NCI-H2171 treated with DMSO at 0.1 percent for 48 hours (cell line): ENCODE measurements around the gene C2CD2.
"Not testable (repeated sequence)": the region's sequence is repeated elsewhere in the genome, so short reads cannot be mapped to it uniquely, and the experiment has no call there.

Experiments used
- DNase-seq: peaks from one replicate; lab custom pipeline; 2025; lab: John Stamatoyannopoulos, UW

C2CD2 gene

GRCh38 chr21:41957991-41958766 lies 4.4 kb upstream of the C2CD2 start:
- DNase-seq = peak; percentile 82

DNA sequence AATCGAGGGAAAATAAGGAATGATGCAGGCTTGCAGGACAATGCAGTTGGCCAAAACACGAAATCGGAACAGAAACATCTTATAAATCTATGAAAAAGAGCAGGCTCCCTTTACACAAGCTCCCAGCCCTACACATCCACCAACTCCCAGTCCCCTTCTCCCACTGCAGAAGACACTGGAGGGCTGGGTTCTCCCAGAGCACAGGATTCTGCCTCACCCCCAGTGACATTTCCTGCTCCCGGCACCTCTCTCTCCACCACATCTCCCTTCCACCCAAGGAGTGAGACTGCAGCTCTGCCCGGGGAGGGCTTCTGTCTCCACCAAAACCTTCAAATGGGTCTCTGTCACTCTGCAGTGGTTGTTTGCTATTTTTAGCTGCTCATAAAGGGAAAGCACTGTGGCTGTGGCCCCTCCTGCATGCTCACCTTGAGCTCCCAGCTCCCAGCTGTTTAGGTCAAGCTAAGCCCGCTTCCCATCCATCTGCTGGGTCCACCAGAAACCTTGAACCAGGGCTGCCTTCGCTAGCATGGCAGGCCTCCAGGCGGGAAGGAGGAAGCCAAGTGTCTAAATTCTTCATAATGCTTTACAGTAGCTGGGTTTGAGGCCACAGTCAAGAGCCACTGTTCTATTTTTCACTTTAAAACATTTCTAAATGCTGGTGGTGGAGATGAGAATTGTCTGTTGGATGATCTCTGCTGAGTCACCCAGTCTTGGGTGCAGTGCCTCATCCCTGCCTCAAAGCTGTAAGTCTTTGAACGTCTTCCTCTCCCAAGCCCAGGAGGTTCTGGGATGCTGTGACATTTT lies 3.3 kb upstream of the C2CD2 start:
- no peak for DNase-seq

- no peak for DNase-seq
These were observed 1.7 kb upstream of the C2CD2 start for GRCh38 chr21:41955516-41955915.

DNA sequence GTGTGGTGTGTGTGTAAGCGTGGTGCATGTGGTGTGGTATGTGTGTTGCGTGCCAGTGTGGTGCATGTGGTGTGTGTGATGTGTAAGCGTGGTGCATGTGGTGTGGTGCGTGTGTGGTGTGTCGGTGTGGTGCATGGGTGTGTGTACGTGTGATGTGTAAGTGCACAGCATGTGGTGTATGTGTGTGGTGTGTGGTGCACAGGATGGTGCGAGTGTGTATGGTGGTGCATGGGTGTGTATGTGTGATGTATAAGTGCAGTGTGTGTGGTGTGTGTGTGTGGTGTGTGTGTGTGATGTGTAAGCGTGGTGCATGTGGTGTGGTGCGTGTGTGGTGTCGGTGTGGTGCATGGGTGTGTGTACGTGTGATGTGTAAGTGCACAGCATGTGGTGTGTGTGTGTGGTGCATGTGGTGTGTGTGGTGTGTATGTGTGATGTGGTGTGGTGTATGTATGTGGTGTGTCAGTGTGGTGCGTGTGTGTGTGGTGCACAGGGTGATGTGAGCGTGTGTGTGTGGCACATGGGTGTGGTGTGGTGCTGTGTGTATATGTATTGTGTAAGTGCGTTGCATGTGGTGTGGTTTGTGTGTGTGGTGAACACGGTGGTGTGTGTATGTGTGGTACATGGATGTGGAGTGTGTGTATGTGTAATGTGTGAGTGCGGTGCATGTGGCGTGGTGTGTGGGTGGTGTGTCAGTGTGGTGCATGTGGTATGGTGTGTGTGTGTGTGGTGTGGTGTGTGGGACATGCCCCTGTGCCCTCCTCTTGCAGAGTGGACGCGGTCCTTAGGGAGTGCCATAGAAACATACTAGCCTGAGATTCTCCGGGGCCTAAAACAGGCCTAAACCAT lies 1.1 kb upstream of the C2CD2 start:
- DNase-seq = no peak

DNA sequence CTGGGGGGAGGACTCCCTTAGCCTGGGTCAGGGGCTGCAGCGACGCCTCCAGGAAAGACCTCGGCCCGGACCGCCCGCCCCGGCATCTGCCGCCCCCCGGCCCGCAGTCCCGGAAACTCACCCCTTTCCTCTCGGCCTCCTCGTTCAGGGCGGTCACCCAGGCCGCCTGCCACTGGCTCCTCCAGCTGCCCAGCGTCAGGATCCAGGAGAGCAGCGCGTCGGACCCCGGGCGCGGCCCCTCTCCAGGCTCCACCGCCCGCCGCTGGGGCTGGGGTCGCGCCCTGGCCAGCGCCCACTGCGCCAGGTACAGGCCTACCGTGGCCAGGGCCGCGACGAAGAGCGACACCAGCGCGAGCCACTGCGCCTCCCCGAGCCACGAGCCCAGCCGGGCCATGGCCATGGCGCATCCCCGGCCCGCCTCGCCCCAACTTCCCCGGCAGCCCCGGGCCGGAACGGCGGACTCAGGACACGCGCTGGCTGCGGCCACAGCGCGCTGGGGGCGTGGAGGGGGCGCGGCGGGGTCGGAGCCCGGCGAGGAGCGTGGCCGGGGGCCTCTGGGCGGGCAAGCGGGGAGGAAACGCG lies 478 bp downstream of the C2CD2 start:
- no peak for DNase-seq

DNA sequence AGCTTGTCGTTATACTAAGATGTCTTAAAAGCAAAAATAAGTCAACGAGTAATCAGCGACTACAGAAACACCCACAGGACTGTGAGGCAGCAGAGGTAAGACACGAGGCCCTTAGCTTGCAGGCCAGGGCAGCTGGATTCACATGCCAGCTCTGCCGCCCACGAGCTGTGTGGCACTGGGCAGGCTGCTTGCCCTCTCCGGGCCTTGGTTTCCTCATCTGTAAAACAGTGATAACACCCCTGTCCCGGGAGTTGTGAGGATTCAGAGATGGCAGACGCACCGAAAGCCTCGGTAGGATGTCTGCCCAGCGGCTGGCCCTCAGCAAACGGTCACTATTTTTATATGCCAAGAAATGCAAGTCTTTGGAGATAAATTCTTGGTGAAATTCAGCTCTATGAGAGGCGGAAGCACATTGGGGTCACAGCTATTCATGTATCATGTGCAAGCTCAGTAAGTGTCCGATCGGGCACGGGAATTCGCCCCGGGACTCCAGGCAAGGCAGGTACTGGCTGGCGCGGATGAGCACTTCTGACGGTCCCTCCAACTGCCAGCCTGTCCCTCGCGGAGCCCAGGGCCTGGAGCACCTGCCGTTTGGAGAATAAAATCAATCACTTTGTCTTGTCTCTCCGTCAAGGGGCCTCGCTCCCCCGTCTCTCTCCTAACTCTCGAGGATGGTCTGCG lies 1.1 kb downstream of the C2CD2 start:
- DNase-seq = no peak

GRCh38 chr21:41951876-41952567 lies 1.8 kb downstream of the C2CD2 start:
- DNase-seq = no peak

DNA sequence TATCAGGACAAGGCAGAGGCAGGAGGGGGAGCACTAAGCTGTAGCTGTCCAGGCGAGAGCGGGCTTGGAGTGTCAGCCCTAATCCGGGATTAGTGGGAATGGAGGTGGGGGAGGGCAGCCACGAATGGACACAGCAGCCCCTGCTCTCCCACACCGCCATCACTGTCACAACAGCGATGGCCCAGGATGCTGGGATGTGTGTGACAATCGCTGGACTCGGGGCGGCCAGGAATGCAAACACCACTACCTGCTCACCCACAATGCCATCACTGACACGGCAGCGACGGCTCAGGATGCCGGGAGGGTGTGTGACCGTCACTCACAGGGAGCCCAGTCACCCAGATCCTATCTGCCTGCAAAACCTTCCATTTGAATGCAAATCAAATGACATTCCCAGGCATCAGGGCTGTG lies 2.9 kb downstream of the C2CD2 start:
- no peak for DNase-seq

GRCh38 chr21:41949631-41950030 lies 4.2 kb downstream of the C2CD2 start:
- not testable (repeated sequence) for DNase-seq

GRCh38 chr21:41948901-41949300 lies 4.9 kb downstream of the C2CD2 start:
- no peak for DNase-seq

GRCh38 chr21:41948078-41948895 lies 5.5 kb downstream of the C2CD2 start:
- DNase-seq = no peak

- no peak for DNase-seq
These were observed 7.8 kb downstream of the C2CD2 start for GRCh38 chr21:41945982-41946381.

DNA sequence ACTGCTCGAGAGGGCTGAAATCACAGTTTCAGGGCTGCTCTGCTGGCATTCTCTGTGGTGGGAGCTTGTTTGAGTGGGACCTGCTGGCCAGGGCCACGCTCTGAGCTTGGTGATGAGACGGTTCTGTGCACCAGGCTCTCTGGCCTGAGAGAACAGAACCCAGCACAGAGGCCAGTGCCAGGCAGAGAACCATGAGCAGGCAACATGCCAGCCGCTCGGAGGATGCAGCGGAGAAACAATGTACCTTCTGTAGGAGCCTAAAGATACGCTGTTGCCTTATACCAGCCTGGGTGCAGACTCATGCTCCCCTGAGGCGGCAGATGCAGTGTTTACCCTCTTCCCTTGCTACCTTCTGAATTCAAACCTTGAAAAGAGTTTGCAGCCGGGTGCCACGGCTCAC lies 10.0 kb downstream of the C2CD2 start:
- DNase-seq = no peak

GRCh38 chr21:41942457-41942856 lies 11.4 kb downstream of the C2CD2 start:
- DNase-seq = no peak

- DNase-seq = no peak
These were observed 11.9 kb downstream of the C2CD2 start for GRCh38 chr21:41941941-41942340.

DNA sequence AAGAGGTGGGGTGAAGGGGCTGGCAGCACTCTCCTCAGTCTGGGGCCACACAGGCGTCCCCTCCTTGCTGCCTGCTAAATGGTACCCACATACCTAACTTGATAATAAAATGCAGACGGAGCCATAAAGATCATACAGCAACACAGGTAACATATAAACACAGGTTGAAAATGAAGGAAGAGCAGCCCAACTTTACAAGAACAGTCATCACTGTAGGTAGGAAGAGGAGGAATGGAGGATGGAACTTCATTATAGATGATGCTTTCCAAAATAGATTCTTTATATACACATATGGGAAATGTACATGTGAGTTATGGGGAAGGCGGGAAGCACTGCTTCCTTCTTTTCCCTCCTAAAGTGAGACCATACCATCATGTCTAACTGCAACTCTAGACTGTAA lies 13.4 kb downstream of the C2CD2 start:
- no peak for DNase-seq

DNA sequence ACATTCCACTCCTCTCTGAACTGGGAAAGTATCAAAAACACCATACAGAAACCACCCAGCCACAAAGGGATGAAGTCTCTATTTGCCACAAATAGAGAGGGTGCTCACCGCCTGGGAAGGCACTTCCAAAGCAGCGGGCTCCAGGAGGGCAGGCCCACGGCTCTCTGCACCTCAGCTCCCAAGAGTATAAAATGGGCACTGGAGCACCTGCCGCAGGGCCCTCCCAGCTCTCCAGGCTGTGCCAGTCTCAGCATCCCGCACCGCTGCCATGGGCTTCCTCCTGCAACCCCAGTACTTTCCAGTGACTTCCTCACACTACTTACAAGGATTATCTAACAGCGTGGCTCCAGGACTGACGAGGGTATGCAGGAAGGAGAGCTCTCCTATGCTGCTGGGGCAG lies 14.4 kb downstream of the C2CD2 start:
- DNase-seq = no peak

DNA sequence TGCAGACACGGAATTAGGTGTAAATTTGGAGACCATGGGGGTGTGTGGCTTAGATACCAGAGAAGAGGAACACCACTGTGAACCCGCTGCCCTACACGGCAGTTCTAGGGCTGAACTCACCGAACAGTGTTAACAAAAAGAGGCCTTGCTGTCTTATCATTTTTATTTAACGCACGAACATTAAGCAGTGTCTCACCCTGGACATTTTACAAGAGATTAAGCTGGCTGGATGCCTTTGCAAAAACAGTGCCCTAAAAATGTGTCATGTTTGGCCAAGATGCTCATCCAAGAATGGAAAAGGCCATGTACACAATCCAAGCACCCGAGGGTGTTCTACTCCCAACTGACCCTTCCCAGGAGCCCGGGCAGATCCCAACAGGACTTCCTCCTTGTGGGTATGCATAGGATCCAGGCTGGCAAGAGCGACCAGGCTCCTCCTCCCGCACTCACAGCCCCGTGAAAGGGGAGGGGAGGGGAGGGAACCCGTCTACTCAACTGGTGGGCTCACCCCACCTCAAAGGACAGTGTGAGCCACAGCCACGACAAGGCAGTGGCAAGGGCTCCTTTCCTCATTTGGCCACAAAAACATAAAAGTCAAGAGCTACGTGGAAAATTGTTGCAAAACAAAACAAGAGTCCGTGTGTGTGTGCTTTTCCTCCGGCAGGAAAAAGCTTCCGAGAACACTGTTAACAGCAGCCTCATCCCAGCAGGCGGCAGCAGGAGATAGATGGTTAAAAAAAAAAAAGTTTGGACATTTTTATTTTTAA lies 20.3 kb downstream of the C2CD2 start:
- no peak for DNase-seq

- DNase-seq = peak; percentile 3
These were observed 21.1 kb downstream of the C2CD2 start for GRCh38 chr21:41932576-41933312.
